Measurements from ENCODE around the gene TRAF7. TPM values are rescaled to one million over a fixed set of nuclear protein-coding genes. Genes with fewer than 3 reads are reported as not detected.

The TRAF7 gene
- total RNA-seq, 1 experiment from 2014 or later = 59.3 TPM

- in situ Hi-C loops (cut with HindIII; ENCODE audit: low pct_unique_long_range_greater_than_20kb, low sequenced_read_pairs) = no loop called here
- no peak for DNase-seq (ENCODE audit: low read depth, low spot score)
These were observed 58.5 kb downstream of the TRAF7 start for GRCh38 chr16:2213817-2214718.

DNA sequence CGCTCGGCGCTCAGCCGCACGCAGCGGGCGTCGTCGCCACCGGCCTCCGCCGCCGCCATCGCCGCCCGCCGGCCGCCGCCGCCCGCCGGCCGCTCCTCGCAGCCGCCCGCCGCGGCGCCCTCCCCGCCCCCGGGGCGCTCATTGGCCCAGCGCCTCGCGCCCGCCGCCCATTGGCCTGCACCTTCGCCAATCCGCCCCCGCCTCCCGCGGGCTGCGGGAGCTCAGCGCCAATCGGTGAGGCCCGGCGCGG lies 59.1 kb downstream of the TRAF7 start, which contains the start of gene PGP:
PGP (minus strand) TSS at position 122 of the 250 bp plus-strand sequence; CDS start at position 59, 63 bp downstream.
- DNase-seq (ENCODE audit: low read depth, low spot score) = no peak
- in situ Hi-C loops (cut with HindIII; ENCODE audit: low pct_unique_long_range_greater_than_20kb, low sequenced_read_pairs) = no loop called here

GRCh38 chr16:2216330-2216729 lies 60.7 kb downstream of the TRAF7 start:
- in situ Hi-C loops (cut with HindIII; ENCODE audit: low pct_unique_long_range_greater_than_20kb, low sequenced_read_pairs) = no loop called here
- DNase-seq (ENCODE audit: low read depth, low spot score) = no peak

DNA sequence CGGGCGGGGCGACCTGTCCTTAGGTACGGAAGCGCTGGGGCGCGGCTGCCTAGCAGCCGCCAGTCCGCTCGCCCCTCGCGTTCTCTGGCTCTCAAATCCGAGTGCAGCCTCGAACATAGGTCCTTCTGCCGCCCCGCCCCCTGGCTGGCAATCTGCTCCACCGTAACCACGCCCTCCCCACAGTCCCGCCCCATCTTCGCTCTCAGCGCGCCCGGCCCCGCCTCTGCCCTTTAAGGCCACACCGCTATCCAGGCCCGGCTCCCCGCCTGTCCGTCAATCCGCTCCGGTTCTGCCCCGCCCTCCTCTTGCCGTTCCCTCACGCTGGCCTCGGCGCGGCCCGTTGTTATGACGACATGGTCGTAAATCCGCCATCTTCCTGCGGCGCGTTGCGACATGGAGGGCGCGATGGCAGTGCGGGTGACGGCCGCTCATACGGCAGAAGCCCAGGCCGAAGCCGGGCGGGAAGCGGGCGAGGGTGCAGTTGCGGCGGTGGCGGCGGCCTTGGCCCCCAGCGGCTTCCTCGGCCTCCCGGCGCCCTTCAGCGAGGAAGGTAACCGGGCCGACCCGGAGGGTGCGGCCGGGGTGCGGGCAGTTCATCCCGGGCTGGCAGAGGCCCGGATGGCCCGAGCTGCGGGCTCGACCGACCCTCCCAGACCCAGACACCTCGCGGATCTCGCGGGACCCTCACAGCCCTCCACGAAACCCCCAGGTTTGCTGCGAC lies 67.8 kb downstream of the TRAF7 start, which contains the start of gene E4F1:
E4F1 (plus strand) TSS at position 371 of the 721 bp plus-strand sequence; CDS start at position 394, 23 bp downstream.
- DNase-seq (ENCODE audit: low read depth, low spot score) = peak; percentile 98
- in situ Hi-C loops (cut with HindIII; ENCODE audit: low pct_unique_long_range_greater_than_20kb, low sequenced_read_pairs) = no loop called here

DNA sequence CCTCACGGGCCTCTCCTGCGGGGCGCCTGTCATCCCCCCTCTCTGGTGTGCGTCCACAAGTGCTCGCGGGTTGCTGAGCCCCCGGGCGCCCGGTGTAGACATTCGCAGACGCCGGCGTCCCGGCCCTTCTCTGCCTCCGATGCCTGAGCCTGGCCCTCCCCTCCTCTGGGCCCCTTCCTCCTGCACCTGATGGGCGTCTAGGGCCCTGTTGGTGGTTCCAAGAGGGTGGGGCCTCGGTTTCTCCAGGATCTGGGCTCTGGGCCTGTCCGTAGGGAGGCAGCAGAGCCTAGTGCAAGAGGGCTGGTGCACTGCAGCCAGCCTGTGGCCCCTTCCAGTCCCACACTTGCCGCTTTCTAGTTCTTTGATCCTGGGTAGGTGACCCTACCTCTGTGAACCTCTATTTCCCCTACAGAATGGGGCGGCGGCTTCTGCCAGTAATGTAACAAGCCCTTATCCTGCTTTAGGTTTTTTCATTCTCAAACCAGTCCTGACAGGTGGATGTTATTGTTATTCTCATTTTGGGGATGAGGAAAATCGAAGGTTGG lies 68.4 kb downstream of the TRAF7 start:
- in situ Hi-C loops (cut with HindIII; ENCODE audit: low pct_unique_long_range_greater_than_20kb, low sequenced_read_pairs) = no loop called here
- peak; percentile 49 for DNase-seq (ENCODE audit: low read depth, low spot score)

DNA sequence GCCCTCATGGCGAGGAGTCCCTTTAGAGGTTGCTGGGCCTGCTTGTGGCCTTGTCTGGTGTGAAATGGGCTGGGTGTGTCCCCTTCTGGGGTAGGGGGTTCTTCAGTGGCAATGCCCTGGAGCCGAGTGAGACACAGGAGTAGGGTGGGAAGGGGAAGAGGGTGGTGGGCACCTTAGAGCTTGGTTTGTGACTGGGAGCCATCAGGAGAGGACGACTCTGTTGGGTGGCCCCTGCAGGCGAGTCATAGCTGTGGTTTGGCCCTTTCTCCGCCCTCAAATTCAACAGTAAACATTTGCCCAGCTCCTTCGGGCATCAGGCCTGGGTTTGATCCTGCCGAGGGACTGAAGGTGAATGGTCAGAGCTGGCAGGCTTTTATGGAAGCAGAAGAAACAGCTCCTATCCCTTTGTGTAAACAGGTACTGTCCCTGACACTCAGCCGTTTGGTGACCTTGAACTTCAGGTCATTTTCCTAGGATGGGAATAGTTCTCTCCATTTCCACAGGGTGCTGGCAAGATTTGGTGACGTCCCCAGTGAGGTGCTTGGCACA lies 70.7 kb downstream of the TRAF7 start:
- in situ Hi-C loops (cut with HindIII; ENCODE audit: low pct_unique_long_range_greater_than_20kb, low sequenced_read_pairs) = no loop called here
- DNase-seq (ENCODE audit: low read depth, low spot score) = no peak

GRCh38 chr16:2226918-2227317 lies 71.3 kb downstream of the TRAF7 start:
- no peak for DNase-seq (ENCODE audit: low read depth, low spot score)
- in situ Hi-C loops (cut with HindIII; ENCODE audit: low pct_unique_long_range_greater_than_20kb, low sequenced_read_pairs) = no loop called here

Small RNA genes lying within 50 kb of the gene (small RNA-seq; reads per million reads assigned to genes)
- gene MIR3180-5 (0 reads per million in 2 experiments), gene MIR4516 (0 reads per million in 2 experiments), gene RF00019 (0 reads per million in 2 experiments), gene SNORD60 (0 reads per million in 2 experiments)

Other genes starting within 250 kb of the TRAF7 start
- not detected in 2 replicates for gene HS3ST6, start 237.4 kb upstream of the TRAF7 start, total RNA-seq (2014; rRNA removed; shearing (Covaris generic))
- gene MSRB1, start 212.6 kb upstream of the TRAF7 start, total RNA-seq (2014; rRNA removed; shearing (Covaris generic)) = 17.2 and 23.6 TPM in 2 replicates
- not detected in 2 replicates for gene RPL3L, start 201.1 kb upstream of the TRAF7 start, total RNA-seq (2014; rRNA removed; shearing (Covaris generic))
- 234 and 241 TPM in 2 replicates for gene NDUFB10, start 196.2 kb upstream of the TRAF7 start, total RNA-seq (2014; rRNA removed; shearing (Covaris generic))
- gene RPS2, start 191.0 kb upstream of the TRAF7 start, total RNA-seq (2014; rRNA removed; shearing (Covaris generic)) = 2,672 and 2,687 TPM in 2 replicates
- not detected in 2 replicates for gene RNF151, start 188.9 kb upstream of the TRAF7 start, total RNA-seq (2014; rRNA removed; shearing (Covaris generic))
- gene TBL3, start 183.7 kb upstream of the TRAF7 start, total RNA-seq (2014; rRNA removed; shearing (Covaris generic)) = 26.5 and 27.9 TPM in 2 replicates
- not detected in 2 replicates for gene NOXO1, start 174.3 kb upstream of the TRAF7 start, total RNA-seq (2014; rRNA removed; shearing (Covaris generic))
- 29.2 and 33.9 TPM in 2 replicates for gene GFER, start 171.6 kb upstream of the TRAF7 start, total RNA-seq (2014; rRNA removed; shearing (Covaris generic))
- 0.37 and 1.5 TPM in 2 replicates for gene SYNGR3, start 165.8 kb upstream of the TRAF7 start, total RNA-seq (2014; rRNA removed; shearing (Covaris generic))
- gene ZNF598, start 146.0 kb upstream of the TRAF7 start, total RNA-seq (2014; rRNA removed; shearing (Covaris generic)) = 10.4 and 10.7 TPM in 2 replicates
- 0.55 TPM in 1 of 2 replicates, not detected in the other for gene NPW, start 136.0 kb upstream of the TRAF7 start, total RNA-seq (2014; rRNA removed; shearing (Covaris generic))
- gene NHERF2, start 128.9 kb upstream of the TRAF7 start, total RNA-seq (2014; rRNA removed; shearing (Covaris generic)) = 7.0 and 9.3 TPM in 2 replicates
- 27.0 and 31.2 TPM in 2 replicates for gene NTHL1, start 107.9 kb upstream of the TRAF7 start, total RNA-seq (2014; rRNA removed; shearing (Covaris generic))
- 11.6 and 20.2 TPM in 2 replicates for gene TSC2, start 107.8 kb upstream of the TRAF7 start, total RNA-seq (2014; rRNA removed; shearing (Covaris generic))
- 18.7 and 18.8 TPM in 2 replicates for gene PKD1, start 19.9 kb upstream of the TRAF7 start, total RNA-seq (2014; rRNA removed; shearing (Covaris generic))
- gene RAB26, start 7.2 kb upstream of the TRAF7 start, total RNA-seq (2014; rRNA removed; shearing (Covaris generic)) = 0.27 and 0.40 TPM in 2 replicates
- 0.67 and 0.95 TPM in 2 replicates for gene CASKIN1, start 40.8 kb downstream of the TRAF7 start, total RNA-seq (2014; rRNA removed; shearing (Covaris generic))
- gene MLST8, start 49.7 kb downstream of the TRAF7 start, total RNA-seq (2014; rRNA removed; shearing (Covaris generic)) = 29.9 and 33.4 TPM in 2 replicates
- gene BRICD5, start 55.1 kb downstream of the TRAF7 start, total RNA-seq (2014; rRNA removed; shearing (Covaris generic)) = 0.96 and 1.6 TPM in 2 replicates
- gene PGP, start 59.1 kb downstream of the TRAF7 start, total RNA-seq (2014; rRNA removed; shearing (Covaris generic)) = 13.6 and 15.1 TPM in 2 replicates
- gene E4F1, start 67.8 kb downstream of the TRAF7 start, total RNA-seq (2014; rRNA removed; shearing (Covaris generic)) = 17.5 and 19.0 TPM in 2 replicates
- 1.0 and 1.3 TPM in 2 replicates for gene DNASE1L2, start 80.7 kb downstream of the TRAF7 start, total RNA-seq (2014; rRNA removed; shearing (Covaris generic))
- gene ECI1, start 95.8 kb downstream of the TRAF7 start, total RNA-seq (2014; rRNA removed; shearing (Covaris generic)) = 44.5 and 47.7 TPM in 2 replicates
- gene RNPS1, start 112.3 kb downstream of the TRAF7 start, total RNA-seq (2014; rRNA removed; shearing (Covaris generic)) = 101 and 113 TPM in 2 replicates
- 0.24 and 0.40 TPM in 2 replicates for gene ABCA3, start 184.9 kb downstream of the TRAF7 start, total RNA-seq (2014; rRNA removed; shearing (Covaris generic))

Data from SK-MEL-5 (cell line).